LNCAP (cell line): Measurements from ENCODE around the gene IL17F.
A peak's percentile ranks its signal among the peaks of the same experiment; 100 is the strongest.

Experiments
- CTCF ChIP-seq: fragments of 450-650 bp; IDR thresholded peaks from 2 replicates; pipeline ENCODE4 v1.5.1; 2017; ENCODE audit warnings: mild to moderate bottlenecking

Gene IL17F

GRCh38 chr6:52207066-52207465 lies 37.2 kb downstream of the IL17F start:
- TF ChIP-seq CTCF: peak; percentile 16; the same call in 1 of the 2 replicates

- no peak for TF ChIP-seq CTCF
Observed at GRCh38 chr6:52201493-52201892, 42.8 kb downstream of the IL17F start.

- TF ChIP-seq CTCF: no peak
Observed at GRCh38 chr6:52201046-52201445, 43.3 kb downstream of the IL17F start.

- no peak for TF ChIP-seq CTCF
Observed at GRCh38 chr6:52195886-52196285, 48.4 kb downstream of the IL17F start.

GRCh38 chr6:52191824-52192223 lies 52.5 kb downstream of the IL17F start:
- no peak for TF ChIP-seq CTCF

GRCh38 chr6:52190409-52190808 lies 53.9 kb downstream of the IL17F start:
- no peak for TF ChIP-seq CTCF

GRCh38 chr6:52189974-52190373 lies 54.3 kb downstream of the IL17F start:
- no peak for TF ChIP-seq CTCF

GRCh38 chr6:52187098-52187497 lies 57.2 kb downstream of the IL17F start:
- no peak for TF ChIP-seq CTCF
